Hippocampal formation (tissue), 2 donors: ENCODE measurements around the gene AGRN.

Source experiments
- DNase-seq, 2 donors: peaks; one replicate each; lab custom pipeline; 2025; lab: John Stamatoyannopoulos, UW

The AGRN gene

DNA sequence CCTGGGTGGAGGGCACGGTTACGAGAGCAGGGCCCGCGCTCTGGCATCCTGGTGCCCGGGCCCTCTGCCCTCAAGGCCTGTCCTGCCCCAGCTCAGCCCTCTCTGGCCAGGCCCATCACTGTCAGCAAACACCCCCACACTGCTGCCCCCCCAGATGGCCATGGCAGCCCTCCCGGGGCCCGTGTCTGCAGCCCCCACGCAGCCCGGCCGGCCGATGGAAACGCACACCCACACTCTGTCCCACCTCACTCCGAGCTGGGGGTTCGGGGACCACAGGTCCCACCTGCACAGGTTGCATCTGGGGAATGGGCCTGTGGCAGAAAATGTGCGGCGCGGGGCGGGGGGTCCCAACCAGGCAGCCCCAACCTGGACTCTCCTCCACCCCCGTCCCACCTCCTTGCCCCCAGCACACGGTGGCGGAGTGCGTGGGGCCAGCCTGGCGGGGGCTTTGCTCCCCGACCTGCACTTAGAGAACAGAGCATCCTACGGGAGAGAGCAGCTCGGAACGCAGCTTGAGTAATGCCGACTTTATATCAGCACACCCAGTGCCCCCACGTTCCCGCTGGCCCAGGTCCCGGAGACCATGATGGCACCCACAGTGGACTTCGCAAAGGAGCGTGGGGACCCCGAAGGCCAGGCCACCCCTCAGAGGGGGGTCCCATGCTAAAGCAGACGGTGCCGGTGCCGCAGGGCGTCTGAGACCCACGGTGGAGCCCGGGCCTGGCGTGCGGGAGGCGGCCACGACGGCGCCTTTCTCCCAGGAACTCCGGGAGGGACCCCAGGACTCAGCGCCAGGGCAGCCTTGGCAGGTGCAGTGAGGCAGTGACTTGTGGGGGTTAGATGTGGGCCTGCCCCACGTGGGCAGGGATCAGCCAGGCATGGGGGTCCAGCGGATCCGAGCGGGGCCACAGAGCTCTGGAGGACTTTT is 61.7 kb downstream of the AGRN start:
- no peak for DNase-seq

DNA sequence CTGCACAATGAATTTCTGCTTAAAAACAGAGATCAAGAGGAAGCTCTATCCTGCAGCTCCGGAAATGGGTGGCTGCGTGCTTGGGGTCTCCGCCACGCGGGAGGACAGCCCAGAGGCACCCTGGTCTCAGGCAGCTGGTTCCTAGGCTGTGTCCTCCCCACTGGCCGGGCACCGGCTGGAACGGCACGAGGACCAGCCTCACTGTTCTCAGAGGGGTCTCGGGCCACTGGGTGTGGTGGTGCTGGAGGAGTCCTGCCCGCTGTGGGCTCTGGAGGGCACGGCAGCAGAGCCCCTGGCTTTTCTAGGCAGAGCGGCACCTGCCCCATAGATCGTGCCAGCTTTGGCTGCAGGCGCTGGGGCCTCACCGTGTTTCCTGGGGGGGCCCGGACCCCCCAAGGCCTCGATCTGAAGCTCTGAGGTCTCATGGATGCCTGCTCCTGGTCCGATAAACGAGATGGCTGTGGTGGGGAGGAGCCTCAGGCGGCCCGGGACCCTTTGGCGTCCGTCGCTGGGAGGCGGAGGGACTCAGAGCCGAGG is 62.4 kb downstream of the AGRN start:
- no peak for DNase-seq

DNA sequence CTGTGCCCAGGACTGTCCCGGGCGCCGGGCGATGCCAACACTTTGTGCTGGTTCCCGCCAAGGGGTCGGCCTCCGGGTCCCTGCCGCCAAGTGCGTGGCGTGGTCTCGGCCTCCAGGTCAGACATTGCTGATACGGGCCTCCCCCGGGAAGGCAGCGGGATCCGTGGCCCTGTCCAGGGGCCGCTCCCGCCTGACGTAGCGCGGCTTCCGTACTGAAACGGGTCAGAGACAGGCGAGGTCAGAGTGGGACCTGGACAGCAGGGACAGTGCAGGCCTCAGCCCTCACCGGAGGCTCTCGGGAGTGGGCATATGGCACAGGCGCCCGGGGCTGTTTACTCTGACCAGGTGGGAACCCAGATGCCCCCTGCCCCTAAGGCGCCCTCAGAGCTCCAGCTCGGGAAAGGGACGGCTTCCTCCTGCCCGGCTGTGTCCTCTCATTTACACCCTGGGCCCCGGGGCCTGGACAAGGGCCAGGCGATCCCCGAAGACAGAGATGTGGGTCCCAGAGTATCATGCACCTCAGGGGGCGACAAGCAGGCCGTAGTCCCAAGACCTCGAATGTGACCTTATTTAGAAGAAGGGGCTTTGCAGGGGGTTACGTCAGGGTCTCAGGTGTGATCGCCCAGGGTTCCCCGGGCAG is 63.0 kb downstream of the AGRN start:
- DNase-seq = no peak

DNA sequence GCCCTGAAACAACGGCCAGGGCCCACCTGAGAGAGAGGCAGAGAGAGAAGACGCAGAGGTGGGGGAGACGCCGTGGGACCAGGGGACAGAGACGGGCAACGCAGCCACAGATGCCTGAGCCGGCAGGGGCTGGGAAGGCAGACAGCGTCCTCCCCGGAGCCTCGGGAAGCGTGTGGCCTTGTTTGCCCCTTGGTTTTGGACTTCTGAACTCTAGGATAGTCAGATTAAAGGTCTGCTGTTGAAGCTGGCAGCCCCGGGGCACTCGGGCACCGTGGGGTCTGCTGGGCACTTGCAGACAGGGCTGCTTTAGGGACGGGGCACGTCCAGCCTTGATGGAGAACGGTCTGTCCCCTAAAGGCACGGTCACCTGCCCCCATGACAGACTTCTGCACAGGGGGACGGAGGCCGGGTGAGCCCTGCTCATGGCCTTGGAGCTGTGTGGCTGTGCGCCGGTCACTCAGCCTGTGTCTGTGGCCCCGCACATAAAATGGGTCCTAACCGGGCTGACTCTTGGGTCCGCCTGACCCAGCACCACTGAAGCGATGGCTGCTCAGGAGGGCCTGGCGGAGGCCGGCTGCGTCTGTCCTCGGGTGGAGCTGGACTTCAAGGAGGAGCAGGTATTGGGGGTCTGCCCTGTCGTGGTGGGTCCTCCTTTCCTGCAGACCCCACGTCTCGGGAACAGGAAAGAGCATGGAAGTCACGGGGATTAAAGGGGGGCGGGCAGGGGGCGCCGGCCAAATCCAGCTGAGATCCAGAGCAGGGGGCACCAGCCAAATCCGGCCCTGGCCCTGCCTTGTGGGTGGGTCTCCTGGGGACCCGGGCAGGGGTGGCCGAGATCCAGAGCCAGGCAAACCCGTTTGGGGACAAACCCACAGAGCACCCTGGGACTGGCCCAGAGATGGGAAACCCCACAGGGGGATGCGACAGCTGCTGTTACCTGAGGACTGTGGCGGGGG is 63.8 kb downstream of the AGRN start:
- DNase-seq = no peak

DNA sequence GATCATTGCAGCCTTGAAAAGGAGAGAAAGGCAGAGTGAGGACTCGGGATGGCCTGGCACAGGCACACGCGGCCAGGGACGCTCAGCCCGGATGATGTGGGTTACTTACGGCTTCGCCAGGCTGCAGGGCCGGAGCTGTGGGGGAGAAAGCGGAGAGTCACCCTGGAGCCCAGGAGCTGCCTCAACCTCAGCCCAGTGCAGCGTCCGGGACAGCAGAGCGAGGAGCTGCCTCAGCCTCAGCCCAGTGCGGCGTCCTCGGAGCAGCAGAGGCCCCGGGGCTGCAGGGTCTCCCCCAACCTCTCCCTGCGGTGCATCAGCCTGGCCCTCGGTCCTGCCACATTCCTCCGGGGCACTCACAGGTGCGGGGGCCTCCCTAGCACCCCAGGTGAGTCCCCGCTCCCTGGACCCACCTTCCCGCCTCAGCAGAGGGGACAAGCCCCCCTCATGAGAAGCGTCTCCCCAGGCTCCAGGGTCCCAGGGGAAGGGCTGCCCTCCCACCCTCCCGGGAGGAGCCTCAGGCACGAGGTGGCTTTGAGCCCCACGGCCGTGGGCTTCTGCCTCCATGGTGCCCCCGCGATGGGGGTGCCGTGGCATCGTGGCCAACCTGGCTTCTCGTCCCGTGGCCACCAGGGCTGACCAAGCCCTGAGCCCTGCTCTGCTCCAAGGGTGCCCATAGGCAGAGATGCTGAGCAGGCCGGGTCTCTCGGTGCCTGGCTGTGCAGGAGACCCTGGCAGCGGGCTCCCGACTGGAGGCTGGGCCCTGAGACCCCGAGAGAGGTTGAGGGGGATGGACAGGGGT is 64.7 kb downstream of the AGRN start:
- no peak for DNase-seq

DNA sequence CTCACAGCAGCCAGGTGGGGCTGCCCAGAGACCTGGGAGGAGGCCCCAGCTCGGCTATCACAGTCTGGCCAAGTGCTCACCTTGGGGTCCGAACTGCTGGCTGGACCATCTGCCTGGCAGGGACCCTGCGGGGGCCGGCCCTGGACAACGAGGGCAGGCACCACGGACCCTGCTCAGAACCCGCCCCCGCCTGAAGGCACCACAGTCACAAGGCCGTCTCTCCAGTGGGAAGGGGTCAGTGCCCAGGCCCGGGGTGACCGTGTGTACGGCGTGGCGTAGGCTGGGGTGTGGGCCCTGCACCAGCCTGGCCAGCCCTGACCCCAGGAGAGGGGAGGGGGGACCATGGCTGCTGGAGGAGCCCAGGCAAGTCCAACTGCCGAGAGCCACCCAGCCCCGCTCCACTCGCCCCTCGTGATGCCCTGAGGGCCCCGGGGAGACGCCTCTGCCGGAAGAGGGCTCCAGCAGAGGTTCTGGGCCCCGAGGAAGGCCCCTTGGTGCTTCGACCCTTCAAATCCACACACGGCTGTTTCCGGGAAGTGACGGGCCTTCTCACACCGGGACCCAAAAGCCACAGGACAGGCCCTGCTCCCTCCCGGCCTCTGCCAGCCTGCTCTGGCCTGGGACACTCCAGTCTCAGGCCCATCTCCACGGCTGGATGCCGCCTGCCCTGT is 65.4 kb downstream of the AGRN start:
- DNase-seq = no peak

DNA sequence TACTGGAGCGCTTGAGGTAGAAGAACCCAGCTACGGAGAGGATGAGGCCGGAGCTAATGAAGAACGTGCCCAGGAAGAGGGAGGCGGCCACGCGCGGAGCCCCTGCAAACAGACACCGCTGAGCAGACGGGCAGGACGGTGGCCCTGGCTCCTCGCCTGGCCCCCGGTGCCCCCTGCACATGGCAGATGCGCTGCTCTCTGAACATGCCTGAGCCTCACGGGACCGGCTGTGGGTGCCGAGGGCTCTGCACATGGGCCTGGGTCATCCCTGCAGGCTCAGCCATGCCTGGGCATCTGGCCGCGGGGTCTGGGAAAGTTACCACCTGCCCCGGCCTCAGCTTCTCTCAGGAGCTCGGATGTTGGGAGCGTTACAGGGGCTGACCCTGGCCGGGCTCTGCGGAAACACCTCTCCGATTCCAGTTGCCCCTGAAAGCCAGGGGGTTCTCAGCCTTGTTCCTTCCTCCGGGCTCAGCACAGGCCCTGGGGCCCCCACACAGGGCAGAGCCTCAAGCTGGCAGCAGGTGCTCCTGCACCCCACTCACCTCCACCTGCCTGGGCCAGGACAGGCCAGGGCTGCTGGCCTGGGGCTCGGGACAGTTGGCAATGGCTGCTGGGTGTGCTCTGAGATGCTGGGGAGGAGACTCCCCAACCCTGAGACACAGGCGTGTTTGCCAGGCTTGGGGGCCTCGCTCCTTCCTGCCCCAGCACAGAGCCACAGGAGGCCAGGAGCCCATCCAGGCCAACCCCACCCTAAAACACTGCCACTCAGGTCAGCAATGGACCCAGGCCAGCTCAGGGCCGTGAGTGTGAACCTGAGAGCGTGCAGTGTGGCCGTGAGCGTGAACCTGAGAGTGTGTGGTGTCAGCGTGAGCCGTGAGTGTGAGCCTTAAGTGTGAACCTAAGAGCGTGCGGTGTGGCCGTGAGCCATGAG is 66.3 kb downstream of the AGRN start:
- no peak for DNase-seq

DNA sequence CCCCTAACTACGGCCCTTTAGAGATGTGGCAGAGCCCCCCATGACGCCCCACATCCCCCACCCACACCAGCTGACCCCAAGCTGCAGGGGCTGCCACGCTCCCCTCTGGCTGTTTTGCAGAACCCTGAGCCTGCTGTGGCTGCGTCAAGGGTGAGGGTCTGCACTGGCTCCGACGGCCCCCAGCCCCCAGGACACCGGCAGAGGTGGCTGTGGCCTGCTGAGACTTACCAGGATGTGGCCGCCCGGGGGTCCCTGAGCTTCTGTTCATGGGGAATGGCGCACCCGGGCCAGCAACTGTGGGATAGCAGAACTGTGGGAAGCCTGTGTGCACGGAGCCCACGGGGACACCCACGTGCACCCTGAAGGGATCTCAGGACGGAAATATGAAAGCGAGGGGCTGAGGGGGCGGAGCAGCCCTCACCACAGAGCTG is 67.0 kb downstream of the AGRN start:
- DNase-seq = no peak

DNA sequence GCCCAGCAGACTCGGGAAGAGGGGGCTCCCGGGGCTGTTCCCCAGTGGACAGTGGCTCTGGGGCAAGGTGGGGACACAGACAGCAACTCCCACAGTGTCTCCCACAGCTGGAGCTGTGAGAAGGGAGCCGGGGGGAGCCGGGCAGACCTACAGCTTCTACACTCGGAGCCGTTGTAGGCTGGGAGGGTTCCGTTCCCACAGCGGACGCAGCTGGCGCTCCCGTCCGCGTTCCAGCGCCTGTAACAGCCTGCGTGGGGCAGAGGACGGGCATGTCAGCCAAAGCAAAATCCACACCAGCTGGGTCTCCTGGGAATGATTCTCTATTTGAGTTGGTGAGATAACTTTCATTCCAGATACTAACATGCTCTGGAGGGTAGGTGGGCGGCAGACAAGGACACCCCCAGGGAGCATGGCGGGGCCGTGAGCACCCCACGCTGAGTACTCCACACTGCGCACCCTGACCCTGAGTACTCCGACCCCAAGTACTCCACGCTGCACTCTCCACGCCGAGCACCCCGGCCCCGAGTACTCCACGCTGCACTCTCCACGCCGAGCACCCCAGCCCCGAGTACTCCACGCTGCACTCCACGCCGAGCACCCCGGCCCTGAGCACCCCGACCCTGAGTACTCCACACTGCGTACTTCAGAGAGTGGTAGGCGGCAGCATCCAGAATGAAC is 67.6 kb downstream of the AGRN start:
- DNase-seq = no peak

DNA sequence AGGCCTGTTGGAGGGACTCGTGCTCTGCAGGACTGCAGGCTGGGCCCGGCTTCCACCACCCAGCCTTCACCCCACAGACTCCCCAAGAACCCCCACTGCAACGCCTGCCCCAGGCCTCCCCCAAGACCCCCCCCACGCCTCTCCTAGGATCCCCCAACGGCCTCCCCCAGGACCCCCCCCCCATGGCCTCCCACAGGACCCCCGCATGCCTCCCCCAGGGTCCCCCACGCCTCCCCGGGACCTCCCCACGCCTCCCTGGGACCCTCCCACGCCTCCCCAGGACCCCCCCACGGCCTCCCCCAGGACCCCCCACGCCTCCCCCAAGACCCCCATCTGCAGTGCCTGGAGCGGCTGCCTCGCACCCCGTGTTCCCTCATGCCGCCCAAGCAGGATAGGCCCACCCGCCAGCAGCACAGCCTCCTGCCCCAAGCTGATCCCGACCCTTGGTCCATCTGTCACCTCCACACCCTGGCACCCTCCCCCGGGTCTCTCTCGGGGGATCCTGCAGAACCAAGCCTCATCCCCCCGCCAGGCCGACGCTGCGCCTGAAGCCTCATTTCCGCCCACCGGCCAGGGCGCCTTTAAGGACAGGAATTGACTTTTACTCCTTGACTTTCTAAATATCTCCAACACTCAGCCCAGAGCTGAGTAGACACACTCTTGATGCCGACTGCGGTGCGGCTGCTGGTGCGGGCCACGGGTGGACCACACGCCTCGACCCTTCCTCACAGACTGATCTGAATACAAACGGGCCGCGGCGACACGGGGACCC is 68.3 kb downstream of the AGRN start:
- no peak for DNase-seq

DNA sequence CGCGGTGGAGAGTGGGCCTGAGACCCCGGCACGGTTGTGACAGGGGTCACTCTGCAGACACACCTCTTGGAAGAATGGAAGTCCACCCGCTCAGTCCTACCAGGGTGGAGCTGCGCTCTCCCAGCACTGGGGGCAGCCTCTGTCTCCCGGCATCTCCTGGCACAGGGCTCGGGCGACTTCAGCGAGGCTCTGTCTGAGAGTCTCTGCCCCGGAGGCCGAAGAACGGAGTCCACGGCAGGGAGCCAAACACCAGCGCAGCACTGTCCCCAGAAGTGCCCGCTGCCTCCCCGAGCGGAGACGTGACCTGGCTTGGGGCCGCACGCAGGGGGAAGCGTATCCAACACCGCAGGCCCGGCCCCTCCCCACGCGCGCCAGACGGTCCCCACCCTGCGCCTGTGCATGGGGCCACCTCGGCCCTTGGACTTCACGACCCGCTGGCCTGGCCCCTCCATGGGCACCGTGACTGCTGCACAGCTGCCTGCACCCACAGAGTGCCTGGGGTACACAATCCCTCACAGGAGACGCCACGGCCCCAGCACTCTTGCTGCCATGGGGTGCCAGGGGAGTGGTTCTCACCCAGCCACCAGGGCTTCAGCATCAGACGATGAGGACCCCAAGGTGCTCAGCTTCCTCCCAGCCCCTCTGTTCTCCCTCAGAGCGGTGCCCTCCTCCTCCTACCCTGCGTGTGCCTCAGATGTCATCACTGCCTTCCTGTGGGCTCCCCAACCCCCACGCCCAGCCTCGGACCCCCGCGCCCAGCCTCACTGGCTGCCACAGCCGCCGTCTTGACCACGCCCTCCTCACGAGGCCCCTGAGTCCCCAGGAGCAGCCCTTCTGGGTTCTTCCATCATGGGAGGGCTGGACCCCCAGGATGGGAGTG is 69.1 kb downstream of the AGRN start:
- no peak for DNase-seq

DNA sequence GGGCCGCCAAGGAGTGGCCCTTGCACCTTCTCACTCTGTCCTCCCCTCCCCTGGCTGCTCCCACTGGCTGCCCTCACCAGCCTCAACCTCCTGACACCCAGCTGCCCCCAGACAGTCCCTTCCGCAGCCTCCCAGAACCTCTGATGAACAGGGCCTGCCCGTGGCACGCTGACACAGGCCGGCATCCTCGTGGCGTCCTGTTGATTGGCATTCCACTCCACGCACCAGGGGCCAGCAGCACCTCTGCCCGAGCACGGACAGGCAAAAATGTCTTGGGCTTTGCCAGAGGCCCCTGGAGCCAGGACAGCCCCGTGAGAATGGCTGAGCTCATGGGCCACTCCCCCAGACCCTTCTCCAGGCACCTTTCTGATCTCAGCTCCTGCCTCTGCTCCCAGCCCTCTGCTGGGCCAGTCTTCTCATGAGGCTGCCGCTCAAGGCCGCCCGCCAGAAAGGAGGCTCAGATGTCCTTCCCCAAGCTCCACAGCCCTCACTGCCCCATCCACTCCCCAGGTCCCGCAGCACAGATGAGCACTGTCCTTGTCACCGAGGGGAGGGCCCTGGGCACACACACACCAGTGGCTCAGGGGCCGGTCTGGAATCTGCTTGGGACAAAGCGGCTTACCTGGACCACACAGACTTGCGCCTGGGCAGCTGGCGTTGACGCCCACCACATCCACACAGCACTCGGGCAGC is 70.0 kb downstream of the AGRN start:
- no peak for DNase-seq

DNA sequence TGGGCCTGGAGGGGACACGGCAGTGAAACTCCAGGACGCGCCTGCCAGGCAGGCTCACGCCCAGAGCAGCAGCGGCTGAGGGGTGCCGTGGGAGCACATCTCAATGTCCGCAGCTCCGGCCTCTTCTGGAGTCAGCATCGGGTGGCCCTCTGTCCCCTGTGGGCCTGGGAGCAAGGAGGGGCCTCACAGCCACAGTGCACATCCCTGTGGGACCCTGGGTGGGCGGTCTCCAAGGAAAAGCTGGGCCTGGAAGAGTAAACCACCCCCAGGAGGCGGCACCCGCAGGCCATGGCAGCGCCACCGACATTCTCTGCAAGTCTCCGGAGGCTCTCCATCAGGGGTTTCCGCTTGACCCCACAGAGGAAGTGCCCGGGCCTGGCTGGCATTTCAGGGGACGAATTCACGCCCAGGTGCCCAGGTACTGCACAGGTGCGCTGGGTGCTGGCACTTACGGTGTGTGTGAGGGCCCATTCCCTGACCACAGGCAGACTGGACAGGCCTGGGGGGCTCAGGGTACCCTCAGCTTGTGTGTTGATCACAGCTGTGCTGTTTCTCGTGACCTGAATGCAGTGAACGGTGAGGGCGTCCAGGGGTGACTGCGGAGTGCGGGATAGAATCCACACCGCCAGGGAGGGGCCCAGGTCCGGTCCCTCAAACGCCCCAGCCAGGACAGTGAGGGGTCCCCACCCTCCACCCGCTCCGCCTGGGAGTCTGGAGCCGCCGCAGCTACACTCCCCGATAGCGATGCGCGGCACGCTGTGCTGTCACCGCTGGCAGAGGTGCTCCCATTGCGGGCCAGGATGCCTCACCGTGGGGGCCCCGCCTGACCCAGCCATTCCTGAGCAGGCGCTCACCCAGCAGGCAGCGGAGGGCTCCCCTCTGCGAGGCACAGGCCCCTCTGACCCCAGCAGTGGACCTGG is 70.8 kb downstream of the AGRN start:
- no peak for DNase-seq

DNA sequence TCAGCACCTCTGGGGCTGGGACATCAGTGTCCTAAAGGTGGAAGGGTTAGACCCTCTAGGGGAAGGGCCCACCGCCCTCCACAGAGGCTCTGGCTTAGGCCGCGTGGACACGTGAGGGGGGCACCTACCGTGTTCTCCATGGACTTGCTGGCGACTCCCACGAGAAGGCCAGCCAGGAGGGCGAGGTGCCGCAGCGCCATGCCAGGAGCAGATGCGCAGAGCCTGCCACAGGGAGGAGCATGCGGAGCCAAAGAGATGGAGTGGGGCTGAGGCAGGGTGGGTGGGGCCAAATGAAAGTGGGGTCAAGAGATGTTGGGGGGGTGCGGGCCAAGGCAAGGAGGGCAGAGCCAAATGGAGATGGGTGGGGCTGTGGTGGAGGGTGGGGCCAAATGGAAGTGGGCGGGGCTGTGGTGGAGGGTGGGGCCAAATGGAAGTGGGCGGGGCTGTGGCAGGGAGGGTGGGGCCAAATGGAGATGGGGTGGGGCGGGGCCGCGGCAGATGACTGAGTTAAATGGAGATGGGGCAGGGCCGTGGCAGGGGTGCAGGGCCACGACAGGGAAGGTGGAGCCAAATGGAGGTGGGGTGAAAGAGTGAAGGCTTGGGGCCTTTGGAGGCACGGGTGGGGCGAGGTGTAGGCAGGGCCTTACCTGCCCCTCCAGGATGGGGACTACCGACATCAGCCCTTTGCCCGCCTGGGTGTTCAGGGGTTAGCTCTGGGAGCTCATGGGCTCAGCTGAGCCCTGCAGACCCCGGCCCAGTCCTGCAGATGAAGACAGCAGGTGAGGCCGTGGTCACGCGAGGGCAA is 71.6 kb downstream of the AGRN start:
- DNase-seq = no peak
